Endothelial cell of umbilical vein (primary cell): ENCODE results near the gene RUFY3. TPM values are rescaled to one million over a fixed set of nuclear protein-coding genes. Genes with fewer than 3 reads are reported as not detected.

Experiments used
- BruUV-seq: library from RNA; stranded (reverse); fragments of 400-500 nt; replicated peaks from 2 replicates; lab custom pipeline; 2021; lab: Mats Ljungman, UMichigan
- CTCF ChIA-PET: fragments of 300-600, 350-600 bp; sonication (Branson Sonifier 250); formaldehyde crosslinking; loops from one replicate; lab custom pipeline; 2021; ENCODE audit warnings: antibody characterized with exemption, inconsistent platforms; lab: Charles Lee
- POLR2A ChIA-PET: fragments of 300-600, 350-600 bp; sonication (Branson Sonifier 250); formaldehyde crosslinking; loops from one replicate; lab custom pipeline; 2021; ENCODE audit warnings: antibody characterized with exemption, inconsistent platforms; lab: Charles Lee
- DNase-seq: peaks from one replicate; pipeline ENCODE4 v3.0.0-alpha.2; 2011; ENCODE audit warnings: low read depth, low spot score
- FAIRE-seq: peaks from 2 replicates; lab custom pipeline; 2011; peaks lifted over from hg19 to GRCh38; lab: Jason Lieb, UNC
- H2AFZ ChIP-seq: 2 replicates; pipeline ENCODE4 v1.6.0; 2012; ENCODE audit warnings: low read depth, low read length, control low read depth, inconsistent platforms
- H3K27ac ChIP-seq: 2 replicates; pipeline ENCODE4 v1.5.1; 2011; ENCODE audit warnings: low read depth, mild to moderate bottlenecking, control low read depth, low read length, moderate library complexity; ENCODE audit not compliant: insufficient read depth
- H3K27me3 ChIP-seq, 2 experiments: 2 replicates each; pipeline versions ENCODE4 v1.6.0 to v1.6.1; 2011; ENCODE audit warnings: low read length in 2 of 2, mixed read lengths in 1 of 2; ENCODE audit not compliant: control insufficient read depth in 2 of 2, insufficient read depth in 2 of 2
- H3K36me3 ChIP-seq, 2 experiments: 2 replicates in 1 of 2; 3 replicates in 1 of 2; pipeline ENCODE4 v1.5.1; 2011; ENCODE audit warnings: low read length in 2 of 2, mild to moderate bottlenecking in 1 of 2, moderate library complexity in 1 of 2; ENCODE audit not compliant: control insufficient read depth in 2 of 2, insufficient read depth in 2 of 2; ENCODE audit errors: extremely low read depth in 1 of 2
- H3K4me1 ChIP-seq: 3 replicates; pipeline ENCODE4 v1.5.1; 2011; ENCODE audit warnings: mild to moderate bottlenecking, low read length; ENCODE audit not compliant: control insufficient read depth, insufficient read depth; ENCODE audit errors: extremely low read depth
- H3K4me2 ChIP-seq: 2 replicates; pipeline ENCODE4 v1.6.1; 2011; ENCODE audit warnings: low read length, control low read depth, mixed read lengths; ENCODE audit not compliant: insufficient read depth
- H3K4me3 ChIP-seq, 3 experiments: fragments of 200-600 bp in 1 of 3; sonication (generic), shearing (Covaris generic) in 1 of 3; replicated peaks in 1 of 3; 2 replicates each; pipeline ENCODE4 v1.5.1; 2011 to 2016; ENCODE audit warnings: control low read depth in 3 of 3, low read length in 3 of 3, mild to moderate bottlenecking in 2 of 3, inconsistent platforms in 1 of 3, low read depth in 1 of 3, moderate library complexity in 1 of 3; ENCODE audit not compliant: insufficient read depth in 1 of 3
- H3K79me2 ChIP-seq: 2 replicates; pipeline ENCODE4 v1.6.0; 2012; ENCODE audit warnings: low read length, inconsistent platforms; ENCODE audit not compliant: control insufficient read depth, insufficient read depth
- H3K9ac ChIP-seq: replicated peaks from 2 replicates; pipeline ENCODE3; 2011; ENCODE audit warnings: low read length, control low read depth; ENCODE audit not compliant: insufficient read depth; ENCODE audit errors: extremely low read depth
- H3K9me1 ChIP-seq: replicated peaks from 3 replicates; pipeline ENCODE4 v1.6.0; 2011; ENCODE audit warnings: mild to moderate bottlenecking, low read length; ENCODE audit not compliant: control insufficient read depth, insufficient read depth; ENCODE audit errors: extremely low read depth
- H3K9me3 ChIP-seq: replicated peaks from 2 replicates; pipeline ENCODE4 v1.5.1; 2012; ENCODE audit warnings: low read length, inconsistent platforms; ENCODE audit not compliant: control insufficient read depth, insufficient read depth
- H4K20me1 ChIP-seq: replicated peaks from 2 replicates; pipeline ENCODE3; 2011; ENCODE audit warnings: mild to moderate bottlenecking, low read length; ENCODE audit not compliant: control insufficient read depth, insufficient read depth; ENCODE audit errors: extremely low read depth
- EZH2 ChIP-seq: IDR thresholded peaks from 2 replicates; pipeline ENCODE4 v1.6.1; 2012; ENCODE audit warnings: borderline replicate concordance, low read depth, mild to moderate bottlenecking, moderate library complexity, low read length, inconsistent platforms; ENCODE audit not compliant: severe bottlenecking
- FOS ChIP-seq: IDR thresholded peaks from 2 replicates; pipeline ENCODE4 v1.6.1; 2011; ENCODE audit warnings: mild to moderate bottlenecking, low read length, moderate library complexity, borderline replicate concordance; ENCODE audit not compliant: insufficient read depth
- GATA2 ChIP-seq: IDR thresholded peaks from 2 replicates; pipeline ENCODE4 v1.7.0; 2011; ENCODE audit warnings: low read depth, mild to moderate bottlenecking, moderate library complexity, mixed read lengths, low read length; ENCODE audit not compliant: insufficient read length, insufficient read depth
- JUN ChIP-seq: IDR thresholded peaks from 2 replicates; pipeline ENCODE4 v1.6.1; 2011; ENCODE audit warnings: borderline replicate concordance, low read depth; ENCODE audit not compliant: insufficient read length, insufficient read depth
- MYC ChIP-seq: IDR thresholded peaks from one replicate; pipeline ENCODE4 v1.6.1; 2011; ENCODE audit warnings: mild to moderate bottlenecking, low read depth, low read length
- POLR2A ChIP-seq: IDR thresholded peaks from 2 replicates; pipeline ENCODE4 v1.6.1; 2012; ENCODE audit warnings: low read depth, mild to moderate bottlenecking, control low read depth, low read length
- POLR2AphosphoS5 ChIP-seq: IDR thresholded peaks from 2 replicates; pipeline ENCODE4 v1.6.1; 2012; ENCODE audit warnings: low read depth, mild to moderate bottlenecking, control low read depth, low read length, moderate library complexity; ENCODE audit not compliant: insufficient read depth
- dilution Hi-C: fragments of 300-500 bp; cut with MboI; formaldehyde crosslinking; loops from one replicate; pipeline ENCODE4 v1.15.0; 2019; ENCODE audit warnings: low sequenced_read_pairs; ENCODE audit not compliant: extremely low pct_ligation_motif_present
- intact Hi-C: fragments of 100-400 bp; cut with micrococcal nuclease; formaldehyde crosslinking; loops from one replicate; pipeline ENCODE4 v1.10.0; 2022
- polyA plus RNA-seq, 4 experiments: library from polyadenylated mRNA; depleted of rRNA in 3 of 4; stranded (reverse) in 3 of 4; unstranded in 1 of 4; fragments of >200 nt; gene quantifications; 2 replicates each; pipeline versions ENCODE4 v1.2.1 to v1.2.3, GENCODE V29; 2011 to 2012; ENCODE audit warnings: missing spikeins in 1 of 4
- total RNA-seq: library from RNA; stranded (reverse); gene quantifications from 2 replicates; pipeline ENCODE4 v1.2.3, GENCODE V29; 2021
- TF ChIP-seq, protein P1 (sequence below), 2 donors: IDR thresholded peaks; 1 replicate in 1 of 2; 2 replicates in 1 of 2; pipeline ENCODE4 v1.5.1; 2011; ENCODE audit warnings: low read length in 2 of 2, mild to moderate bottlenecking in 2 of 2, moderate library complexity in 2 of 2, control low read depth in 1 of 2, inconsistent platforms in 1 of 2, low read depth in 1 of 2; ENCODE audit not compliant: insufficient read depth in 1 of 2; ENCODE audit errors: extremely low read depth in 1 of 2
- TF ChIP-seq, protein P2 (sequence below): IDR thresholded peaks from 2 replicates; pipeline ENCODE4 v1.6.1; 2011; ENCODE audit not compliant: insufficient read depth, insufficient read length

The RUFY3 gene
- total and polyA plus RNA-seq, 2 donors (not counting 3 experiments of a cell fraction or from before 2014, with no cell fraction given), result 10.0 to 52.8 TPM

DNA sequence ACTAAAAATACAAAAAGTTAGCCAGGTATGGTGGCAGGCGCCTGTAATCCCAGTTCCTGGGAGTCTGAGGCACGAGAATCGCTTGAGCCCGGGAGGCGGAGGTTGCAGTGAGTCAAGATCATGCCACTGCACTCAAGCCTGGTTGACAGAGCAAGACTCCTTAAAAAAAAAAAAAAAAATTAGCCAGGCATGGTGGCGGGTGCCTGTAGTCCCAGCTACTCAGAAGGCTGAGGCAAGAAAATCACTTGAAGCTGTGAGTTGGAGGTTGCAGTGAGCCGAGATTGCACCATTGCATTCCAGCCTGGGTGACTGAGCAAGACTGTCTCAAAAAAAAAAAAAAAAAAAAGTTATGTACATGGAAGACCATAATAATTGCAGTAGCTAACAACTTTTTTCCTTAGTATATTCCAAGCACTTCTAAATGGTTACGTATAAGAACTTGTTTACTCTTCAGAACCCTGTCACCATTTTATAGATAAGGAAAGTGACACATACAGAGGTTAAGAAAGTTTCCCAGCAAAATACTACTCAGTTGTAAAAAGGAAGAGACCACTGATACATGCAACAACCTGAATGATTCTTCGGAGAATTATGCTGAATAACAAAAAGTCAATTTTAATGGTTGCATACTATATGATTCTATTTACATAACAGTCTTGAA lies 24.5 kb downstream of the RUFY3 start:
- no peaks in the 10 kb centered on the region for H3K9me1 ChIP-seq
- H3K79me2 ChIP-seq, result peaks cover 10% of the 10 kb centered on the region
- no peak overlapping the region for H2AFZ ChIP-seq
- H3K9me3 ChIP-seq, result no peaks in the 10 kb centered on the region
- intact Hi-C loops (no loop called here), dilution Hi-C loops (no loop called here)
- no peak overlapping the region for H3K9ac ChIP-seq
- no peak overlapping the region for H3K27ac ChIP-seq
- TF ChIP-seq FOS, result no peak
- H3K4me3 ChIP-seq, result no peak overlapping the region
- no peaks in the 10 kb centered on the region for H3K36me3 ChIP-seq
- H3K27me3 ChIP-seq, result no peaks in the 10 kb centered on the region
- DNase-seq (no peak), FAIRE-seq (no peak)
- no peaks in the 10 kb centered on the region for H4K20me1 ChIP-seq
- BruUV-seq, result no TSS peak
- ChIA-PET POLR2A (no interaction called here), CTCF (interaction anchor here (1.2 to 1.4 kb wide), 2 partner anchors 9 to 11 kb away, joined by 3 to 5 read pairs; no protein-coding TSS in a partner anchor)
- H3K4me2 ChIP-seq, result no peak overlapping the region
- H3K4me1 ChIP-seq, result no peaks in the 10 kb centered on the region

DNA sequence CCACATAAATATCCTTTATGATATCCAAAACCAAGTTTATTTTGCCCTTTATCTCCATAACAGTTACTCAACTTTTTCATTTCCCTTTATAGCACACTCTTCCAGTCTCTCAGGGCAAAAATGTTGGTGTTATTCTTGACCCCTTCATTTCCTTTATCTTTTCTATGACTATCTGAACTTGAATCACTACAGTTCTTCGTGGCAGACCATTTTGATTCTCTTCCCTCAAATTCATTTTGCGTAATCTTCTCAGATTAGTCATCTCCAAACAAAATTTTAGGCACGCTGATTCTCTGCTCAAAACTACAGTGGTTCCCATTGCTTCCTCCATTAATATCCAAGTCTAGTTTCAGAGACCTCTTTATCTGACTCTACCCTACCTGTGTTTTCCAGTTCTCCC lies 26.1 kb downstream of the RUFY3 start:
- dilution Hi-C loops (no loop called here), intact Hi-C loops (no loop called here)
- POLR2A ChIA-PET, result no interaction called here
- no peak for FAIRE-seq
- Histone ChIP-seq H3K27me3 (no peaks in the 10 kb centered on the region), H3K9ac (no peak overlapping the region), H3K9me3 (no peaks in the 10 kb centered on the region), H4K20me1 (no peaks in the 10 kb centered on the region), H3K4me2 (no peak overlapping the region), H3K79me2 (peaks cover 10% of the 10 kb centered on the region), H3K4me3 (no peak overlapping the region), H3K4me1 (no peaks in the 10 kb centered on the region), H3K9me1 (no peaks in the 10 kb centered on the region), H3K36me3 (no peaks in the 10 kb centered on the region), H2AFZ (no peak overlapping the region), H3K27ac (no peak overlapping the region)
- TF ChIP-seq POLR2AphosphoS5 (no peak), MYC (no peak), JUN (no peak), EZH2 (no peak), GATA2 (no peak), FOS (no peak), POLR2A (no peak)
- TF ChIP-seq, protein P1, sequence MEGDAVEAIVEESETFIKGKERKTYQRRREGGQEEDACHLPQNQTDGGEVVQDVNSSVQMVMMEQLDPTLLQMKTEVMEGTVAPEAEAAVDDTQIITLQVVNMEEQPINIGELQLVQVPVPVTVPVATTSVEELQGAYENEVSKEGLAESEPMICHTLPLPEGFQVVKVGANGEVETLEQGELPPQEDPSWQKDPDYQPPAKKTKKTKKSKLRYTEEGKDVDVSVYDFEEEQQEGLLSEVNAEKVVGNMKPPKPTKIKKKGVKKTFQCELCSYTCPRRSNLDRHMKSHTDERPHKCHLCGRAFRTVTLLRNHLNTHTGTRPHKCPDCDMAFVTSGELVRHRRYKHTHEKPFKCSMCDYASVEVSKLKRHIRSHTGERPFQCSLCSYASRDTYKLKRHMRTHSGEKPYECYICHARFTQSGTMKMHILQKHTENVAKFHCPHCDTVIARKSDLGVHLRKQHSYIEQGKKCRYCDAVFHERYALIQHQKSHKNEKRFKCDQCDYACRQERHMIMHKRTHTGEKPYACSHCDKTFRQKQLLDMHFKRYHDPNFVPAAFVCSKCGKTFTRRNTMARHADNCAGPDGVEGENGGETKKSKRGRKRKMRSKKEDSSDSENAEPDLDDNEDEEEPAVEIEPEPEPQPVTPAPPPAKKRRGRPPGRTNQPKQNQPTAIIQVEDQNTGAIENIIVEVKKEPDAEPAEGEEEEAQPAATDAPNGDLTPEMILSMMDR (IDR thresholded peaks at IDR 0.05; ENCODE audit: extremely low read depth in 1 of 2, insufficient read depth in 1 of 2, low read depth in 1 of 2, low read length in 2 of 2), result no peak
- TF ChIP-seq, protein P2, sequence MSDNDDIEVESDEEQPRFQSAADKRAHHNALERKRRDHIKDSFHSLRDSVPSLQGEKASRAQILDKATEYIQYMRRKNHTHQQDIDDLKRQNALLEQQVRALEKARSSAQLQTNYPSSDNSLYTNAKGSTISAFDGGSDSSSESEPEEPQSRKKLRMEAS, result no peak
- CTCF ChIA-PET, result no interaction called here
- DNase-seq, result no peak
- BruUV-seq, result no TSS peak
